Activated T-cell treated with anti-CD3 and anti-CD28 coated beads, Interleukin-2, amount 50 U/mL, for 4 hours (primary cell): ENCODE measurements around the gene LYRM9. TPM values are rescaled to one million over a fixed set of nuclear protein-coding genes. Genes with fewer than 3 reads are reported as not detected.
"Not testable (repeated sequence)": the region's sequence is repeated elsewhere in the genome, so short reads cannot be mapped to it uniquely, and the experiment has no call there.

Experiments used
- ATAC-seq, 2 donors: fragments of 200-7000 bp; cut with Tn5 transposase; one replicate each; pipeline ENCODE4 v1.10.0; 2021
- DNase-seq: peaks from one replicate; pipeline ENCODE4 v3.0.0-alpha.2; 2020
- H3K27me3 Mint-ChIP-seq: one replicate; pipeline ENCODE4 v1.8.0; 2021; ENCODE audit warnings: low read depth, mixed read lengths
- H3K36me3 Mint-ChIP-seq: one replicate; pipeline ENCODE4 v1.8.0; 2022; ENCODE audit warnings: mixed read lengths; ENCODE audit not compliant: insufficient read depth
- H3K4me1 Mint-ChIP-seq: one replicate; pipeline ENCODE4 v1.8.0; 2021; ENCODE audit warnings: low read depth, mixed read lengths
- H3K4me3 Mint-ChIP-seq: one replicate; pipeline ENCODE4 v1.8.0; 2021; ENCODE audit warnings: mild to moderate bottlenecking, moderate library complexity, mixed read lengths
- H3K9me3 Mint-ChIP-seq: one replicate; pipeline ENCODE4 v1.8.0; 2021; ENCODE audit warnings: mixed read lengths
- total RNA-seq, 3 donors: library from RNA; stranded (reverse); gene quantifications; one replicate each; pipeline ENCODE4 v1.2.1, GENCODE V29; 2021

LYRM9 gene
- total RNA-seq, 3 donors from 2014 or later = 0.79 to 1.4 (median 0.91) TPM

DNA sequence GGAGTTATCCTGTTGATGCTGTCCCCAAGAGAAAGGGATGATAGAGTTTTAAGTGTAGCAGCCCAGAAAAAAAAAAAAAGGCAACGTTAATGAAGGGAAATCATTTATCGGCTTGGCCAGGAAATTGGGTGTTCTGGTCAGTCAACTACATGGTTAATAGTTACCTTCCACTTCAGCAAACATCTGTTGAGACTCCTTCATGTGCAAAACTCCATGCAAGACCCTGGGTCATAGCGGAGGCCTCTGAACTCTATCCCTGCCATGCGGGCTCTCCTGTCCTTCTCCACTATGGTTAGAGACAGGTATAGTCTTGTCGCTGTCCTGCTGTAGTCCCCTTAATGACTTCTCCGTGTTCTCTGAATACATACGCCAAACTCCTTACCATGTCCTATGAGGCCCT is 3.5 kb upstream of the LYRM9 start:
- Mint-ChIP-seq H3K27me3 (peaks cover 12% of the 10 kb centered on the region), H3K4me3 (no peak overlapping the region), H3K4me1 (peaks cover 16% of the 10 kb centered on the region), H3K36me3 (no peaks in the 10 kb centered on the region), H3K9me3 (no peaks in the 10 kb centered on the region)
- ATAC-seq (no peak), DNase-seq (no peak)

DNA sequence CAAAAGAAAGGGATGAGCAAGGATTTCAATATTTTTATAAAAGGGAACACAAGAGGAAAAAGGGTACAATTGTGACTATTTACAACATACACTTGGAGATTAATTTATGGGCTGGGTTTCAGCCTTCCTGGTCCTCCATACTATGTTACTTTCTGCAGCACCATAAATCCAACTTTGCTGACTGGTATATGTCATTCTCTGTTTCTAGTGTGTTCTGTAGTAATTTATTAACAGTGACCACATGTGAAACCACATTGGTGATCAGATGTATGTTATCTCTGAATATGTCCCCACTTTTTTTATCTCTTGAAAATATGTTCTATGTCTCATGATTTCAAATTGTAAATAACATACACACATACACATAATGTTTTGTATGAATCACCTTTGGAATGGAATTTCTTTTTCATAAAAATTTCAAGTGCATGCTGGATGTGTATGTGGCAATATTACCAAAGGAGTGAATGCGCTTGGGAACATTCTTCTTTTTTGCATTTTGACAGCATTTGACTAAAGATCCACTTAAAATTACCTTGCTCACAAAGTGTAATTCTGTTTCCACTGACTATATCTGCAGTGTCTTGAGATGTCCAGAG is 2.9 kb upstream of the LYRM9 start:
- Mint-ChIP-seq H3K9me3 (no peaks in the 10 kb centered on the region), H3K4me3 (no peak overlapping the region), H3K36me3 (no peaks in the 10 kb centered on the region)

DNA sequence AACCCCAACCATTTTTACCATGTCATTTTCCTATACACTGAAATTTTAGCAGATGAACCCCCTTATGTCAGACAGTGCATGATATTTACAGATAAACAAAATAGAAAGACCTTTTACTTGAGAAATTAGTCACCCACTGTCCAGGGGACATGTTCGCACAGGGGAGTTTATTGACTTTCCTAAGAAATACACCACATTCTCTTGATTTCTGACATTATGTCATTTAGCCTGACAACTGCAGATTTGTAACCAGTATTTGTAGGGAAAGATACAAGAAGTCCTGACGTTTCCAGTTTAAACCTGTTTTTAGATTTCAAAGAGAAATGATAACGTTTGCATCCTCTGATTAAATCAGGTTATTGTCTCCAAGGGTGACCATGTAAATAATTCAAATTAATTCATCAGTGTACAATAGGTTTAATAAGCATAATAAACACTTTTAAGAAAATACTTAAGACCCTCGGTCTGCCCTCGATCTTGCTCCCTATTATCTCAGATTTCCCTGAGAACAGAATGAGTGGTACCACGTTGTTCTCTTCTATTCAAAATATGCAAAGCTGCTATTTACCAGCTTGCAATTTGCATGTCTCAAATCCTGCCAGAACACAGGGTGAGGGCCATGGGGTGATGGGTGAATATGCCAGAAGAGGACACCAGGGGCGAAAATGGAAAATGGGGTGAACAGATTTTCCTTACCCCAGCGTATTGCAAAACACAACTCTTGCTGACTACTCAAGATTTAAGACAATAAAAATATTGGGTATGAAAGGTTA is 2.1 kb upstream of the LYRM9 start:
- peaks cover 16% of the 10 kb centered on the region for H3K4me1 Mint-ChIP-seq
- no peaks in the 10 kb centered on the region for H3K36me3 Mint-ChIP-seq
- no peak overlapping the region for H3K4me3 Mint-ChIP-seq
- DNase-seq (no peak), ATAC-seq (no peak)
- H3K9me3 Mint-ChIP-seq = no peaks in the 10 kb centered on the region
- peaks cover 12% of the 10 kb centered on the region for H3K27me3 Mint-ChIP-seq

More for the DNA sequence above, 2.9 kb upstream of the LYRM9 start:
- peaks cover 16% of the 10 kb centered on the region for H3K4me1 Mint-ChIP-seq
- ATAC-seq (no peak), DNase-seq (no peak)
- peaks cover 12% of the 10 kb centered on the region for H3K27me3 Mint-ChIP-seq

DNA sequence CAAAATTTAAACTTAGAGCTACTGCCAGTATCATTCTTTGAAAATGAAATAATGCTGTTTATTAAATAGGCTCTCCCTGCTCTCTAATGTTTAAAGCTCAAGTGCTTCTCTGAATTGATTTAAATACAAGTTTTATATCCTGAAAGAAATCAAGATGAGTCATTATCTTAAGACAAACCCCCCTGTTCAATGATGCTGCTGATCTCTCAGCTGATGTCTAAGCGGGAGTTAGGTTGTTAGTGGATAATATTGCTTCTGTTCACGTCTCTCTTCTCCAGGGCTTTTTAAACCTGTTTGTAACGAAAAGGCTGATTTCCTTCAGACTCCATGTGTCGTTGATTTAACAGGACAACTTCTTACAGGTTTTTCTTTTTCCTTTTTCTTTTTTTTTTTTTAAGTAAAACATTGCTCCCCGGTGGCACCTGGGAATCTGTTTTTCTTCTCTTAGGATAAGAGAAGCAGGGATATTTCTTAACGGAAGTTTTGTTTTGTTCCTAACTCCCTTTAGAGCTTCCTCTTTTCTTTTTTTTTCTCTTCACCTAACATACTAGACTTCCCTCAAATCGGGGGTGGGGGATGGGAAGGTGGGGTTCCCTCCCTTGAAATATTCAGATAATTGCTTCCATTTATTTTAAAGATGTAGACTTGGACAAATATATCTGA is 807 bp upstream of the LYRM9 start:
- peaks cover 12% of the 10 kb centered on the region for H3K27me3 Mint-ChIP-seq
- no peaks in the 10 kb centered on the region for H3K9me3 Mint-ChIP-seq
- ATAC-seq (no peak), DNase-seq (no peak)
- H3K36me3 Mint-ChIP-seq = no peaks in the 10 kb centered on the region
- H3K4me3 Mint-ChIP-seq = peak overlapping the region; percentile 80
- H3K4me1 Mint-ChIP-seq = peaks cover 16% of the 10 kb centered on the region

GRCh38 chr17:27892542-27892865 is 661 bp downstream of the LYRM9 start:
- H3K36me3 Mint-ChIP-seq = no peaks in the 10 kb centered on the region
- ATAC-seq (no peak), DNase-seq (no peak)
- H3K4me1 Mint-ChIP-seq = peaks cover 18% of the 10 kb centered on the region
- peaks cover 12% of the 10 kb centered on the region for H3K27me3 Mint-ChIP-seq
- H3K9me3 Mint-ChIP-seq = no peaks in the 10 kb centered on the region
- H3K4me3 Mint-ChIP-seq = peak overlapping the region; percentile 80

- no peak for DNase-seq
- H3K36me3 Mint-ChIP-seq = no peaks in the 10 kb centered on the region
- peaks cover 18% of the 10 kb centered on the region for H3K4me1 Mint-ChIP-seq
- ATAC-seq = no peak
- peaks cover 12% of the 10 kb centered on the region for H3K27me3 Mint-ChIP-seq
- H3K9me3 Mint-ChIP-seq = no peaks in the 10 kb centered on the region
- no peak overlapping the region for H3K4me3 Mint-ChIP-seq
These were observed 1.3 kb downstream of the LYRM9 start for GRCh38 chr17:27891841-27892240.

DNA sequence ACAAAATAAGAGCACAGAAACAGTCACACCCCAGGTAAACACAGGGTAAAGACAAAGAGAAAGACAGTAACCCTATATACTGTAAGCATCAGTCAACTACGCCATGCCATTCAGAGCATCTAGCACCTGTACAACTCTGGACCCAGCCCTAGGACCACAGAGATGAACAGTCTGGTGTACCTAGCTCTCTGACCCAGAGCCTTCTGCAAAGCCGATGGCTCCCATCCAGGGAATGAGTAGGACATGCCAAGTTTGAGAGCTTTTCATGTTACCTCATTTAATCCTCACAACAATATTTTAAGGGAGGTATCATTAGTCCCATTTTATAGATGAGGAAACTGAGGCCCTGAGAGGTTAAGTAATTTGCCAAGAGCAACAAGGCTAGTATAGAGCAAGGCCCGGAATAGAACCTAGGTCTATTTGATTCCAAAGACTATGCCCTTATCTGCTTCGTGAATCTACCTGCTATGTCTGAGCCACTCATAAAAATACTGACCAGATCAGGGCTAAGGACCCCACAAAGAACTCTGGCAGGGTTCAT is 3.4 kb downstream of the LYRM9 start:
- no peak overlapping the region for H3K4me3 Mint-ChIP-seq

GRCh38 chr17:27888945-27889344 is 4.2 kb downstream of the LYRM9 start:
- DNase-seq = no peak
- Mint-ChIP-seq H3K36me3 (peaks cover 1% of the 10 kb centered on the region), H3K9me3 (no peaks in the 10 kb centered on the region), H3K4me1 (peaks cover 16% of the 10 kb centered on the region), H3K4me3 (no peak overlapping the region), H3K27me3 (no peaks in the 10 kb centered on the region)
- no peak for ATAC-seq

More for the DNA sequence above, 3.4 kb downstream of the LYRM9 start:
- Mint-ChIP-seq H3K36me3 (peaks cover 1% of the 10 kb centered on the region), H3K4me1 (peaks cover 18% of the 10 kb centered on the region), H3K27me3 (peaks cover 2% of the 10 kb centered on the region), H3K9me3 (no peaks in the 10 kb centered on the region)
- DNase-seq (no peak), ATAC-seq (no peak)

DNA sequence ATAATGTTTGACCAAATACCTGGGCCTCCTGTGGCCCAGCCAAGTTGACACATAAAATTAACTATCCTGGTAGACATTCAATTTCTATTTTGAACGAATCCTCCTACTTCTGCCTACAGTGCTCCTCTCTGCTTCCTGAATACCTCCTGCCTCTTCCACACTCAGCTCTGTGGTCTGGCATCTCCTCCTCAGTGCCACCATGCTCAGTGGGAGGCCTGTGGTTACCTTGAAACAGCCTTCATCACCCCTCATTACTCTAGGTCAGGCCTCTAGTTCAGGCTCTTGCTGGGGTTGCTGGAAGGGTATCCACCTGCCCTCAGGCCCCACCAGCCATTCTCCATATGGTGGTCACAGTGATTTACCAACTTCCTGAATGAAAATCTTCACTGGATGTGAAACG is 5.1 kb downstream of the LYRM9 start:
- ATAC-seq = no peak
- H3K36me3 Mint-ChIP-seq = peaks cover 1% of the 10 kb centered on the region
- no peak for DNase-seq
- no peak overlapping the region for H3K4me3 Mint-ChIP-seq
- no peaks in the 10 kb centered on the region for H3K9me3 Mint-ChIP-seq
- peaks cover 9% of the 10 kb centered on the region for H3K4me1 Mint-ChIP-seq
- H3K27me3 Mint-ChIP-seq = no peaks in the 10 kb centered on the region

- not testable (repeated sequence) for H3K9me3 Mint-ChIP-seq, H3K4me1 Mint-ChIP-seq, DNase-seq, ATAC-seq, H3K27me3 Mint-ChIP-seq, H3K36me3 Mint-ChIP-seq, H3K4me3 Mint-ChIP-seq
These were observed 6.7 kb downstream of the LYRM9 start for GRCh38 chr17:27886348-27886906.

DNA sequence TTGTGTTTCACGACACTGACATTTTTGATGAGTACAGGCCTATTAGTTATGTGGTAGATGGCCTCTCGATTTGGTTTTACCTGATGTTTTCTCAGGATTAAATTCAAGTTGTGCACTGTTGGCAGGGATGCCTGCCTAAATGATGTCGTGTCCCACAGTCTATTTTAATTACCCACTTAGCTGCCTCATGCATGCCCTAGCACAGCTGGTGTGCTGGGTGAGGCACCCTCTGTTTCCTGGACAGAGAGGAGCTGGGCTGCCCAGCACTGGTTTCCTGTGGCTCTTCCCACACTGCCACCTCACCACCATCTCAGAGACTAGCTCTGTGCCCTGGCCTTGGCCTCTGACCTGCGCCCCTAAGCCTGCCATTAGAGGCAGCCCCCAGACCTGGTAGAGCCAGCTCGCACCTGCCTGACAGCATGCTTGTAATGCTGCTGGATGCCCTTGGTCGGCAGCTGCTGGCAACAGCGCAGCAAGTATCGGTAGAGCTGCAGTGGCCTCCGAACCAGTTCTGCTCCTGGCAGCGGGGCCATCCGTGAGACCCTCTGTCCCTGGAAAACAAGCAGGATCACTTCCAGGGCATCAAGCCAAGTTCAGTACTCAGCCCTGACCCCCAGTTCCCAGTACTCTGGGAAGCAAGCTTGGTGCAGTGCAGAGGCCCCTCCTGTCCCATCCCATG is 10.9 kb downstream of the LYRM9 start:
- DNase-seq (no peak), ATAC-seq (no peak)
- Mint-ChIP-seq H3K9me3 (no peaks in the 10 kb centered on the region), H3K36me3 (peaks cover 1% of the 10 kb centered on the region), H3K4me3 (no peak overlapping the region), H3K4me1 (peaks cover 17% of the 10 kb centered on the region), H3K27me3 (no peaks in the 10 kb centered on the region)

GRCh38 chr17:27879987-27880608 is 13.1 kb downstream of the LYRM9 start:
- peak; percentile 51 for DNase-seq
- no peaks in the 10 kb centered on the region for H3K9me3 Mint-ChIP-seq

DNA sequence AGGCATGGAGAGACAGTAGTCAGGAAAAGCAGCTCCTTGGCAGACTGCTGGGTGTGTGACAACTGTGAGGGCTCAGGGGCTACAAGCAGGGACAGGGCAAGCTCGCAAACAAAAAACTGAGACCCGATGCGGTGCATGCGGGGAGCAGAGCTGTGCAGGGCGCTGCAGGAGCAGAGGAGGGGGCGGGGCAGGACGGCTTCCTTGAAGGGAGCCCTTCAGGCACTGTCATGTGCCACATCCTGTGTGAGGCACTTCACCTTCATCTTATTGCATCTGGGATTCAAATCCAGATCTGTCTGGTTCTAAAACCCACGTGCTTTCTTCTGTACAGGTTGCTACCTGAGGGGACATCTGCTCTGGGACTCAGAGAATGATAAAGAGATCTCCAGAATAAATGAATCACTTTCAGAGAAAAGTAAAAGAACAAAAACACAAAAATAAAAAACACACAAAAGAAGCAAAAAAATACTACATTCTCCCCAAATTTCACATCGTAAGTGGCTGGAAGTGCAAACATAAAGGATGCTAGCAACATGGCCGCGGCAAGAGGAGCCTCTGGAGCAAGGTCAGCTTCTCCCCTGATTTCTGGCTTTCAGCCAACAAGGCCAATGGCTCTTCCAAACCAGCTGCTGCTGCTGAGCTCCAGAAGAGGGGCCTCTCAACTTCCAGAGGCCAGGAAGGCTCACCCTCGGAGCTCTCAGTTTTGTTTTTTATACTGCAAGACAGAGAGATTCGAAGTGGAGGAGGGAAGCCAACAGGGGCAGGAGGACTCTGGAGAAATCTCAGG is 14.2 kb downstream of the LYRM9 start:
- peaks cover 17% of the 10 kb centered on the region for H3K4me1 Mint-ChIP-seq
- no peaks in the 10 kb centered on the region for H3K36me3 Mint-ChIP-seq
- ATAC-seq = peak; percentile 72 to 76
- no peak overlapping the region for H3K4me3 Mint-ChIP-seq
- H3K9me3 Mint-ChIP-seq = no peaks in the 10 kb centered on the region
- no peak for DNase-seq
- no peaks in the 10 kb centered on the region for H3K27me3 Mint-ChIP-seq

More at GRCh38 chr17:27879987-27880608, 13.1 kb downstream of the LYRM9 start:
- no peak overlapping the region for H3K4me3 Mint-ChIP-seq
- H3K4me1 Mint-ChIP-seq = peaks cover 17% of the 10 kb centered on the region
- H3K36me3 Mint-ChIP-seq = no peaks in the 10 kb centered on the region
- ATAC-seq = peak; percentile 86 to 87
- no peaks in the 10 kb centered on the region for H3K27me3 Mint-ChIP-seq
